Kidney glomerular epithelial cell (primary cell): Measurements from ENCODE around the gene NTRK2.

ENCODE experiments used
- DNase-seq: peaks from one replicate; lab custom pipeline; 2025; lab: John Stamatoyannopoulos, UW

The NTRK2 gene

GRCh38 chr9:84669288-84670137 lies at the start of gene NTRK2:
Gene NTRK2, plus strand, starts transcription at chr9:84669729. Its CDS starts 1,020 bp downstream, at chr9:84670749.
- peak; percentile 3 for DNase-seq

DNA sequence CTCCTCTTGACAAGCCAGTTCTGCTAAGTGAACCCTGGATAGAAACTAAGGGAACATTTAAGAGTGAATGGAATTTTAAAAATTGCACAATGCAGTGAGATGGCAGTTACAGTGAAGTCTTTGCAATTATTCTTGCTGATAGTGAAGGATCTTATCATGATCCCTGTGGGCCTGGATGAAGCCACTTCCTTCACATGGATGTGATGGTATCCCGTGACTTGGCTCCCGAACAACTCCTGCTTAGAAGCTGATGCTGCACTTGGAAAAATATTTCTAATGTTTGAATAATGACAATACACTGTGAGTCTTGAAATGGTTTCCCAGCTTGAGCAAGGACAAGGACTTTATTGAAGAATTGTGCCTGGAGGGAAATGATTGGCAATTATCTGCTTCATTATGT lies 49.2 kb upstream of the NTRK2 start:
- DNase-seq, result no peak

DNA sequence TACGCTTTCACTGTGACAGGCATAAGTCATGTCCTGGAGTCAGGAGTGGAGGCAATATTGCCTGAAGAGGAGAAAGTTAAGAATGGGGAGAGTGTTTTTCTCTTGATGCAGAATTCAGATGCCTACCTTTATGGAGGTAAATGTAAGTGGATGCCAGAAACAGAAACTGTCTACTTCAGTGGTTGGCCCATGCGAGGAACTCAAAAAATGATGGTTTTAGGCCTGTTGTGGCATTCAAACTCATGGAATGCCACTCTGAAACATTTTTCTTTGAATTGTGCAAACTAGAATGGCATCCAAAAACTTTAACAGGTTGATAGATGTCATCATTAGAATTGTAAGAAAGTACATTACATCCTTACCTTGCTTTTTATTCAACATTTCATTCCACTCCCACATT lies 47.7 kb upstream of the NTRK2 start:
- DNase-seq, result no peak

DNA sequence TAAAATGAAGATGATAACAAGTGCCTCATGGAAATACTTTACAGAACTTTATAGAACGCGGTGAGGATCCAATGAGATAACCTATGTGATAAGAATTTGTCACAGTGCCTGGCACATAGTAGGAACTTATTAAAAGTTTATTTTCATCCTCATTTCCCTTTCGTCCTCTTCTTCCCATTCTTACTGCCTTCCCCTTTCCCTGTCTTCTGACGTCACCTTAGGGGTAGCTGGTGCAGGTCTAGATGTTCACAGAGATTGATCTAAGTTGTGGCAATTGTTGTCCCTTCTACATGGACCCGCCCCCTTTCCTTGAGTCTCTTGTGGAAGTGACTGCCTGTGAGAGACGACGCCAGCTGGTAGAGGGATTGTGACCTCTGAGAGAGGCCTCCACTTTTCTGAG lies 46.5 kb upstream of the NTRK2 start:
- DNase-seq, result no peak

GRCh38 chr9:84636436-84636835 lies 33.1 kb upstream of the NTRK2 start:
- no peak for DNase-seq

DNA sequence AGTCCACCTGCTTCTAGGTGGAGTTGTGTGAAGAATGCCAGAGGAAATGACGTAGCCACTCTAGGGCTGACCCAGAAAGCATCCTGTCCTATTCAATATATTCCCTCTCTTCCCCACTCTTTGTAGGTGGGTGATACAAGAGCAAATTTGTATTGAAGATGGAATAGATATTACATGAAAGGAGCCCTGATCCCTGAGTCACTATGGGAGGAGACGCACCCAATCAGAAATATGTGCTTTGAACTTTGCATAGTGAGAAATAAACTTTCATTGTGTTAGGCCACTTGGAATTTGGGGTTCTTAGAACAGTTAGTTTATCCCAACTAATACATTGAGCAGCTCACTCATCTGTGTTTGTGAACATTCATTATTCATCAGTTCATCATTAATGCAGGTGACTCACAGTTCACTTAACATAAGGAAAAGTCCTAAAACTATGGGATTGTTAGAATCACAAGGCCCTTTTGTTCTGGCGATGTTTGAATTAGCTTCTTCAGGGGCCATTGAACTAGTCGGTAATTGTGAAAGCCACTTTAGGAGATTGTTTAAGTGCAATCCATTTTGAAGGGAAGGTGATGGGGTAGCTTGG lies 26.9 kb upstream of the NTRK2 start:
- DNase-seq, result no peak

DNA sequence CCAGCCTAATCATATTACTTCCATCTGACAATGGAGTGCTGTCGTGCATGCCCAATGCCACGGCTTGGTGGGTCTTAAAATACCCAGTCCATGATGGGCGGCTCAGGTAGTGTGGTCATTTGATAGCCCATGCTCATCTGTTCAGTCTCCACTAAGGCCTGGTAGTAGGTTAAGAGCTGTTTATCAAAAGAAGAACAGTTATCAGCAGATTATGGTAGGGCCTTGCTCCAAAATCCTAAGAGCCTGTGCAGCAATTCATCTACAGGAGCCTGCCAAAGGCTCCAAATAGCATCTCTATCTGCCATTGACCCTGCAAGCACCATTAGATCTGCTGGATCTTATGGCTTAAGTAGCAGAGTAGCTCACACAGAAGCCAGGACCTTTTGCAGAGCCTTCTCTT lies 21.8 kb upstream of the NTRK2 start:
- DNase-seq, result no peak

DNA sequence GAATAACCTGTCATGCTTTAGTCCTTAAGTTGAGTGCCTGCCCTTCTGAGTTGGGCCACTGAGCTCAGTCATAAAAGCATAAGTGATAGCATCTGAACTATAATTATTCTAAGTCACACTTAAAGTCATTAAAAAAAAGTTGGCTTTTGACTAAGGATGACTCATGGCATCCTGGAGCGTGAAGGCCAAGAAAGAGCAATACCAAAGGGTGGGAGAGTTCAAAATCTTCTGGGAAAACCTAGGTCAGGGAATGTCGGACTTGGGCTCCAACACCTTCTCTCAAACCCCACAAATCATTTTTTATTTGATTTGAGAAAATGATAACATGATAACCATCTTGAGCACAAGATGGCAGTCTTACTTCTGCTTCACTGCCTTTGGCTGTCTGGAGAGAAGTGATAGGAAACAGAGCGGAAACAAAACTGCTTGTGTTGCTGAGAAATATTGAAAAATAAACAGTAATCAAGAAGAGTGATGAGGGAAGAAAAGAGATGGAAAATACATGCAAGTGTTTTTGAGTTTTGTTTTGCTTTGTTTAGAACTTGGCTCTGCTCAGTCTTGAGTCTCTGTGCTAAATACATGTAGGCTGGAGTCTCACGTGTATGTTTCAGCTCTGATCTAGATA lies 16.9 kb upstream of the NTRK2 start:
- DNase-seq, result peak; percentile 60

DNA sequence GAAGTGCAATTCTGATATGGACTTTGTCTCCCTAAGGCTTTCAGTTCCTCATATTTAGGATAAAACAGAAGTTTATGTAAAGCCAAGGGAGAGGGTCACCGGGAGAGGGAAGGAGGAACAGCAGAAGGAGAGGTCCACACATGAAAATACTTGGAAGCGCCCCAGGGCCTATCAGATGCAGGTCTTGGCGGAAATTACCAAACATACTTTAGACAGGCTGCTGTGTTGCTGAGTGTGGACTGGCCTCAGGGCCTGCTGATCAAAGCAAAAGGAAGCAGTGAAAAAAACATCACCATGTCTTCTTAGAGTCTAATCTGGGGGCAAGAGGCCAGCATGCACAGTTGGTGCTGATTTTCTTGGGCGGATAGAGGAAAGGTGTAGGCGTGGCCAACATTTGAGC lies 14.1 kb upstream of the NTRK2 start:
- no peak for DNase-seq

- DNase-seq, result no peak
These were observed 10.2 kb upstream of the NTRK2 start for GRCh38 chr9:84659313-84659712.

- no peak for DNase-seq
These were observed 9.8 kb upstream of the NTRK2 start for GRCh38 chr9:84659773-84660172.

- DNase-seq, result no peak
These were observed 1.8 kb upstream of the NTRK2 start for GRCh38 chr9:84667571-84668195.

DNA sequence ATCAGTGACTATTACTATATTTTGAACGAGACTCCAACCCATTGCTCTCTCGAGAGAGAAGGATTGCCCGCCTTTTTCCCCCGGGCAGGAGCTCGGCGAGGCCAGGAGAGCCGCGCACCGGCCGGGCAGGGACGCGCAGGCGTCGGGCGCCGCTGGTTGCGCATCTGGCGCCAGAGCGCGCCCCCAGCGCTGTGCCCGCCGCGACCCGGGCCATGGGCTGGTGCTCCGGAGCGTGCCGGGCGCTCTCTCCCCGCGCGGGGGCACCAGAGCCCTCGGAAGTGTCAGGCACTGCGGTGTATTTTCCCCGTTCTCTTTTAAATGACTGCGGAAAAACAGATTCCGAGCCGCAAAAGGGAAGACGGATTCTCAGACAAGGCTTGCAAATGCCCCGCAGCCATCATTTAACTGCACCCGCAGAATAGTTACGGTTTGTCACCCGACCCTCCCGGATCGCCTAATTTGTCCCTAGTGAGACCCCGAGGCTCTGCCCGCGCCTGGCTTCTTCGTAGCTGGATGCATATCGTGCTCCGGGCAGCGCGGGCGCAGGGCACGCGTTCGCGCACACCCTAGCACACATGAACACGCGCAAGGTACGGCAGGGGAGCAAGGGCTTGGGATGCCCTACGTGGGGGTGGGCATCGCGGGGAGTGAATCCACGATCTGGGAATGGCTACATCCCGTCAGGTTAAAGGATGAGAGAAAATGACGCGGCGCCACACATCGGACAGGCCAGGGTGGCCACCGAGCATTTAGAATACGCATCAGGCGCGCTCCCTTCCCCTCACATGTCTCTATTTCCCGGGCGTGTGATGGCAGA lies 1.1 kb upstream of the NTRK2 start:
- DNase-seq, result peak; percentile 48

GRCh38 chr9:84669013-84669287 lies 579 bp upstream of the NTRK2 start:
- DNase-seq, result no peak

DNA sequence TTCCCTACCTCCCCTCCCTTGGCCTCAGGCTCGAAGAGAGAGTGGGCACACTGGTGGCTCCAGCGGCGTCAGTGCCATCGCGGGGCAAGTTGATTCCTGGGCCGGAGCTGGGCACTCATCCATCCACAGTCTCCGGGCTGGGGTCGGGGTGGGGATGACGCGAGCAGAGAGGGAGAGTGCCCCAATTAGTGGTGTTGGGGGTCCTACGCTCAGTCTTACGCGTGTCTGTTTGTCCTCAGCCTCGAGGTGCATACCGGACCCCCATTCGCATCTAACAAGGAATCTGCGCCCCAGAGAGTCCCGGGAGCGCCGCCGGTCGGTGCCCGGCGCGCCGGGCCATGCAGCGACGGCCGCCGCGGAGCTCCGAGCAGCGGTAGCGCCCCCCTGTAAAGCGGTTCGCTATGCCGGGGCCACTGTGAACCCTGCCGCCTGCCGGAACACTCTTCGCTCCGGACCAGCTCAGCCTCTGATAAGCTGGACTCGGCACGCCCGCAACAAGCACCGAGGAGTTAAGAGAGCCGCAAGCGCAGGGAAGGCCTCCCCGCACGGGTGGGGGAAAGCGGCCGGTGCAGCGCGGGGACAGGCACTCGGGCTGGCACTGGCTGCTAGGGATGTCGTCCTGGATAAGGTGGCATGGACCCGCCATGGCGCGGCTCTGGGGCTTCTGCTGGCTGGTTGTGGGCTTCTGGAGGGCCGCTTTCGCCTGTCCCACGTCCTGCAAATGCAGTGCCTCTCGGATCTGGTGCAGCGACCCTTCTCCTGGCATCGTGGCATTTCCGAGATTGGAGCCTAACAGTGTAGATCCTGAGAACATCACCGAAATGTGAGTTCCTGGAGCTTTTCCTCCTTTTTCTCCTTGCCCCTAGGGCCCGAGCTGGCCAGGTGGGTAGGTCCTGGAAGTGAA lies 861 bp downstream of the NTRK2 start:
- no peak for DNase-seq

DNA sequence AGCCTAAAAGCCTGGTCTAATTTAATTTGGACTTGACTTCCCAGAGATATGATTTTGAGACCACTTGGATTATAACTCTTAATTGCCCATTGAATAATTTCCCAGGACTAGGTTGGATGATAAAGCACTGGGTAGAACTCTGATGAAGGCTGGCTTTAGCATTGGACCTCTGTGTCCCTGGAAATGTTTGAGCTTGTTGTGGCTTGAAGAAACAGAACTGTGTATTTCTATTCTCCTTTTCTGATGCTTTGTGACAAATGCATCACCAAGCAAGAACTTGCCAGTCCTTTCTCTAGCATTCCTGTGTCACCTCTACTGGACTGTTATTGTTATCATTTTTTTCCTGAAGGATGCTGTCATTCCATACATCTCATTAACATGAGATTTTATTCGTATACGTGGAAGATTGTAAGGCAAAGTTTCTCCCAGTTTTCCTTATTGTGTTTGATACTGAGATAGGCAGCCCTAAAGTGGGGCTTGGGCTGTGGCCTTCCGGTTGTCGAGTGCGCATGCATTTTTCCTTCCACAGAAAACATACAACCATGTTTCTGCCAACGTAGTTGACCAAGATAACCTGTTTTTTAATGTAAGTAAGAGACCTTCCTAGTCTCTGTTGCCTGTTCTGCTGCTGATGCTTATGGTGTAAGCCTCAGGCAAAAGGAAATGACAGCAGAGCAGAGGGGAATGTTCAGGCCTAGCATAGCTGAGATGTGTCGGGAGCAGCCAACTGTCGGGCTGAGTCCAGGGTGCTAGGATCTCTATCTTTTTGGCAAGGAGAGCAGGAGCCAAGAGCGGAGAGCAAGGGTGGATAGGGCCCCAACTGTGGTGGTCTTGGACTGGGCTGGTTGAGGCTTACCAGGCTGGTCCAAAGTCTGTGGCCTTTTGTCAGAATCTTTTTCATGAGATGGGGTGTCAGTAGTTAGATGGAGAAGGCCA lies 2.3 kb downstream of the NTRK2 start:
- DNase-seq, result no peak

GRCh38 chr9:84673806-84674205 lies 4.3 kb downstream of the NTRK2 start:
- DNase-seq, result no peak

DNA sequence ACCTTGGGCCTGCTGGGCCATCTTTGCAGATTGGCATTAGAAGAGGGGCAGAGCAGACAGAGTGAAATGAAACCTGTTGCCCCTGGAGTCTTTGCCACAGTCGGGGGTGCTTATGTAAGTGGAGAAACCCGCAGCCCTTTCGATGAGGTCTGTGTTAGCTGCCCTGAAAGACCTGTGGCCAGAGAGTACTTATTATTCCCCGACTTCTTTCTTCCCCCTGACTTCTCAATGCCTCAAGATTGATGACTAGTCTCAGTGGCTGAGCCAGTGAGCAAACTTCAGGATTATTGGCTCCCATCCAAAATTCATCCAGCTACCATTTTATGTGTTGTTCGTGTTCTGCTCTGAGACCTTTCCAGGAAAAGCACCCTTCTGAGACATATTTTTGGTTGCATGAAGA lies 7.6 kb downstream of the NTRK2 start:
- no peak for DNase-seq

GRCh38 chr9:84679571-84679970 lies 10.0 kb downstream of the NTRK2 start:
- no peak for DNase-seq
